Renal cortex interstitium (tissue), 15 donors: Measurements from ENCODE around the gene MTHFS. TPM values are rescaled to one million over a fixed set of nuclear protein-coding genes. Genes with fewer than 3 reads are reported as not detected.
"Not testable (repeated sequence)": the region's sequence is repeated elsewhere in the genome, so short reads cannot be mapped to it uniquely, and the experiment has no call there.

Experiments
- DNase-seq, 11 donors: peaks; one replicate each; pipeline ENCODE4 v3.0.0-alpha.2; 2013; ENCODE audit warnings: low read depth in 9 of 11, low spot score in 4 of 11; ENCODE audit errors: extremely low read depth in 1 of 11
- long read RNA-seq, 16 experiments: transcript quantifications; one replicate each; lab custom pipeline, GENCODE V29; 2026
- polyA plus RNA-seq, 3 donors: library from polyadenylated mRNA; unstranded; fragments of 120-200 nt; gene quantifications; one replicate each; pipeline ENCODE4 v1.2.1, GENCODE V29; 2013; ENCODE audit not compliant: insufficient read length in 3 of 3

The MTHFS gene
- polyA plus RNA-seq = 10 to 100 TPM; 40.4 to 44.1 (median 41.8) TPM
- long read RNA-seq, donor 1, transcript MTHFS-201 (3 exons, 907 nt) = major isoform, 21 of 29 reads
- long read RNA-seq, donor 1, partial matches to known transcripts = 0 of 29 reads
- long read RNA-seq, donor 1, other reads (novel, unspliced or antisense) = 7 of 29 reads
- long read RNA-seq, donor 2, transcript MTHFS-201 (3 exons, 907 nt) = major isoform, 14 of 14 reads
- long read RNA-seq, donor 2, partial matches to known transcripts = 0 of 14 reads
- long read RNA-seq, donor 2, other reads (novel, unspliced or antisense) = 0 of 14 reads
- long read RNA-seq, donor 3, transcript MTHFS-201 (3 exons, 907 nt) = major isoform, 17 of 29 reads
- long read RNA-seq, donor 3, partial matches to known transcripts = 0 of 29 reads
- long read RNA-seq, donor 3, other reads (novel, unspliced or antisense) = 12 of 29 reads
- long read RNA-seq, donor 4, transcript MTHFS-201 (3 exons, 907 nt) = major isoform, 14 of 30 reads
- long read RNA-seq, donor 4, partial matches to known transcripts = 6 of 30 reads
- long read RNA-seq, donor 4, other reads (novel, unspliced or antisense) = 9 of 30 reads
- long read RNA-seq, donor 5 = 0 reads
- long read RNA-seq, donor 6, transcript MTHFS-201 (3 exons, 907 nt) = major isoform, 19 of 24 reads
- long read RNA-seq, donor 6, partial matches to known transcripts = 0 of 24 reads
- long read RNA-seq, donor 6, other reads (novel, unspliced or antisense) = 5 of 24 reads
- long read RNA-seq, donor 7, transcript MTHFS-201 (3 exons, 907 nt) = major isoform, 18 of 27 reads
- long read RNA-seq, donor 7, partial matches to known transcripts = 0 of 27 reads
- long read RNA-seq, donor 7, other reads (novel, unspliced or antisense) = 7 of 27 reads
- long read RNA-seq, donor 8 = 0 reads
- long read RNA-seq, donor 9, transcript MTHFS-201 (3 exons, 907 nt) = major isoform, 27 of 38 reads
- long read RNA-seq, donor 9, partial matches to known transcripts = 0 of 38 reads
- long read RNA-seq, donor 9, other reads (novel, unspliced or antisense) = 11 of 38 reads
- long read RNA-seq, donor 10, transcript MTHFS-201 (3 exons, 907 nt) = major isoform, 21 of 32 reads
- long read RNA-seq, donor 10, partial matches to known transcripts = 0 of 32 reads
- long read RNA-seq, donor 10, other reads (novel, unspliced or antisense) = 8 of 32 reads
- long read RNA-seq, donor 11, transcript MTHFS-201 (3 exons, 907 nt) = major isoform, 10 of 22 reads
- long read RNA-seq, donor 11, partial matches to known transcripts = 0 of 22 reads
- long read RNA-seq, donor 11, other reads (novel, unspliced or antisense) = 11 of 22 reads
- long read RNA-seq, donor 12, transcript MTHFS-201 (3 exons, 907 nt) = major isoform, 5 of 11 reads
- long read RNA-seq, donor 12, partial matches to known transcripts = 0 of 11 reads
- long read RNA-seq, donor 12, other reads (novel, unspliced or antisense) = 5 of 11 reads
- long read RNA-seq, donor 13 = 0 reads
- long read RNA-seq, donor 14, transcript MTHFS-201 (3 exons, 907 nt) = major isoform, 21 of 35 reads
- long read RNA-seq, donor 14, partial matches to known transcripts = 0 of 35 reads
- long read RNA-seq, donor 14, other reads (novel, unspliced or antisense) = 14 of 35 reads
- long read RNA-seq, donor 15, transcript MTHFS-201 (3 exons, 907 nt) = major isoform, 11 of 11 reads
- long read RNA-seq, donor 15, partial matches to known transcripts = 0 of 11 reads
- long read RNA-seq, donor 15, other reads (novel, unspliced or antisense) = 0 of 11 reads
- long read RNA-seq, donor 16, transcript MTHFS-201 (3 exons, 907 nt) = major isoform, 41 of 66 reads
- long read RNA-seq, donor 16, partial matches to known transcripts = 0 of 66 reads
- long read RNA-seq, donor 16, other reads (novel, unspliced or antisense) = 22 of 66 reads

GRCh38 chr15:79896634-79897379 lies at the start of gene MTHFS:
Gene MTHFS (minus strand): TSS chr15:79897014. CDS start chr15:79896988, 26 bp downstream.
- DNase-seq = peak; percentile 56 to 82 (median 74)

GRCh38 chr15:79944622-79945021 lies 47.8 kb upstream of the MTHFS start:
- DNase-seq = no peak

GRCh38 chr15:79943820-79944219 lies 47.0 kb upstream of the MTHFS start:
- no peak for DNase-seq

GRCh38 chr15:79942741-79943481 lies 46.1 kb upstream of the MTHFS start:
- DNase-seq = no peak

- DNase-seq = no peak
Measured at GRCh38 chr15:79939399-79939798, 42.6 kb upstream of the MTHFS start.

- DNase-seq = no peak
Measured at GRCh38 chr15:79938143-79938542, 41.3 kb upstream of the MTHFS start.

GRCh38 chr15:79935556-79936201 lies 38.9 kb upstream of the MTHFS start:
- DNase-seq = not testable (repeated sequence)

GRCh38 chr15:79933231-79933630 lies 36.4 kb upstream of the MTHFS start:
- DNase-seq = no peak

GRCh38 chr15:79932447-79932846 lies 35.6 kb upstream of the MTHFS start:
- DNase-seq = no peak

GRCh38 chr15:79930516-79930915 lies 33.7 kb upstream of the MTHFS start:
- DNase-seq = no peak

- DNase-seq = no peak
Measured at GRCh38 chr15:79929412-79929811, 32.6 kb upstream of the MTHFS start.

- not testable (repeated sequence) for DNase-seq
Measured at GRCh38 chr15:79926116-79926515, 29.3 kb upstream of the MTHFS start.

- DNase-seq = no peak
Measured at GRCh38 chr15:79924379-79924778, 27.6 kb upstream of the MTHFS start.

GRCh38 chr15:79923515-79924169 lies 26.8 kb upstream of the MTHFS start:
- DNase-seq = peak; percentile 87 to 95 (median 93)

GRCh38 chr15:79923079-79923514 lies 26.3 kb upstream of the MTHFS start:
- peak in 10 of 11 donors; percentile 24 to 61 (median 51) for DNase-seq
